GM06990 (cell line): Measurements from ENCODE around the gene ADCK1.
"Not testable (repeated sequence)": the region's sequence is repeated elsewhere in the genome, so short reads cannot be mapped to it uniquely, and the experiment has no call there.

ENCODE experiments used
- DNase-seq: peaks from one replicate; pipeline ENCODE4 v3.0.0-alpha.2; 2011; ENCODE audit not compliant: insufficient read length; ENCODE audit errors: extremely low read depth
- H3K27me3 ChIP-seq: replicated peaks from 2 replicates; pipeline ENCODE4 v1.6.0; 2011; ENCODE audit warnings: low read length; ENCODE audit not compliant: control insufficient read depth, insufficient read depth
- H3K36me3 ChIP-seq: 2 replicates; pipeline ENCODE4 v1.5.1; 2011; ENCODE audit warnings: low read length; ENCODE audit not compliant: control insufficient read depth, insufficient read depth
- H3K4me3 ChIP-seq: replicated peaks from 2 replicates; pipeline ENCODE4 v1.5.1; 2011; ENCODE audit warnings: low read depth, mild to moderate bottlenecking, control low read depth, low read length
- CTCF ChIP-seq: IDR thresholded peaks from 2 replicates; pipeline ENCODE4 v1.5.1; 2011; ENCODE audit warnings: low read length, control low read depth, mild to moderate bottlenecking, inconsistent platforms; ENCODE audit not compliant: insufficient read depth, poor library complexity, severe bottlenecking

ADCK1 gene

GRCh38 chr14:77912754-77913556, 113.0 kb downstream of the ADCK1 start:
- TF ChIP-seq CTCF = no peak
- no peak for DNase-seq
- Histone ChIP-seq H3K4me3 (no peak overlapping the region), H3K36me3 (no peaks in the 10 kb centered on the region), H3K27me3 (no peaks in the 10 kb centered on the region)

- no peak for TF ChIP-seq CTCF
- DNase-seq = no peak
These were observed 114.3 kb downstream of the ADCK1 start for GRCh38 chr14:77914073-77914721.

GRCh38 chr14:77915390-77915789, 115.5 kb downstream of the ADCK1 start:
- H3K36me3 ChIP-seq, DNase-seq: not testable (repeated sequence)

More at GRCh38 chr14:77914073-77914721, 114.3 kb downstream of the ADCK1 start:
- Histone ChIP-seq H3K27me3 (no peaks in the 10 kb centered on the region), H3K4me3 (no peak overlapping the region), H3K36me3 (no peaks in the 10 kb centered on the region)

GRCh38 chr14:77917491-77918201, 117.7 kb downstream of the ADCK1 start:
- TF ChIP-seq CTCF = no peak
- no peaks in the 10 kb centered on the region for H3K36me3 ChIP-seq
- no peaks in the 10 kb centered on the region for H3K27me3 ChIP-seq
- DNase-seq = no peak
- no peak overlapping the region for H3K4me3 ChIP-seq

More at GRCh38 chr14:77915390-77915789, 115.5 kb downstream of the ADCK1 start:
- not testable (repeated sequence) for H3K27me3 ChIP-seq, H3K4me3 ChIP-seq

- no peak for TF ChIP-seq CTCF
- H3K36me3 ChIP-seq = no peaks in the 10 kb centered on the region
- no peak for DNase-seq
- no peaks in the 10 kb centered on the region for H3K27me3 ChIP-seq
- H3K4me3 ChIP-seq = no peak overlapping the region
These were observed 118.5 kb downstream of the ADCK1 start for GRCh38 chr14:77918448-77918847.

GRCh38 chr14:77920312-77920711, 120.4 kb downstream of the ADCK1 start:
- no peak overlapping the region for H3K4me3 ChIP-seq
- no peaks in the 10 kb centered on the region; the same call in 1 of the 2 replicates for H3K36me3 ChIP-seq
- no peak for DNase-seq
- H3K27me3 ChIP-seq = no peaks in the 10 kb centered on the region
- TF ChIP-seq CTCF = no peak
